A549 treated with AZD9567 at 1 μM for 4 hours (cell line): ENCODE results near the gene GRK1. TPM values are rescaled to one million over a fixed set of nuclear protein-coding genes. Genes with fewer than 3 reads are reported as not detected.

Experiments
- total RNA-seq: library from RNA; stranded (reverse); fragments of 200-300 nt; extraction: Qiagen RNA extraction; gene quantifications from 5 replicates; pipeline ENCODE4 v1.2.3, GENCODE V29; 2022; ENCODE audit not compliant: insufficient read depth

The GRK1 gene
- total RNA-seq: 0.02 to 0.04 TPM (median 0.02 TPM) in 3 of 5 replicates, not detected in the others

DNA sequence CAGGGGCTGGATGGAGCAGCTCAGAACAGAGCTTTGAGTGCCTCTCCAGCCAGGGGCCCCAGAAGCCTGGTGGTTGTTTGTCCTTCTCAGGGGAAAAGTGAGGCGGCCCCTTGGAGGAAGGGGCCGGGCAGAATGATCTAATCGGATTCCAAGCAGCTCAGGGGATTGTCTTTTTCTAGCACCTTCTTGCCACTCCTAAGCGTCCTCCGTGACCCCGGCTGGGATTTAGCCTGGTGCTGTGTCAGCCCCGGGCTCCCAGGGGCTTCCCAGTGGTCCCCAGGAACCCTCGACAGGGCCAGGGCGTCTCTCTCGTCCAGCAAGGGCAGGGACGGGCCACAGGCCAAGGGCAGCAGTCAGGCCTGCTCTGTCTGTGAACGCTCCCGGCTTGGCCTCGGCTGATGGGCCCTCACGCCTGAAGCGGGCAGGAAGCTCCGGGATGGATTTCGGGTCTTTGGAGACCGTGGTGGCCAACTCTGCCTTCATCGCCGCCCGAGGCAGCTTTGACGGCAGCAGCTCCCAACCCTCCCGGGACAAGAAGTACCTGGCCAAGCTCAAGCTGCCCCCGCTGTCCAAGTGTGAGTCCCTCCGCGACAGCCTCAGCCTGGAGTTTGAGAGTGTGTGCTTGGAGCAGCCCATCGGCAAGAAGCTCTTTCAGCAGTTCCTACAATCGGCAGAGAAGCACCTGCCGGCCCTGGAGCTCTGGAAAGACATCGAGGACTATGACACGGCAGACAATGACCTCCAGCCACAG, at the start of gene GRK1:
GRK1 (plus strand) TSS at position 269 of the 751 bp plus-strand sequence; CDS start at position 437, 168 bp downstream.

DNA sequence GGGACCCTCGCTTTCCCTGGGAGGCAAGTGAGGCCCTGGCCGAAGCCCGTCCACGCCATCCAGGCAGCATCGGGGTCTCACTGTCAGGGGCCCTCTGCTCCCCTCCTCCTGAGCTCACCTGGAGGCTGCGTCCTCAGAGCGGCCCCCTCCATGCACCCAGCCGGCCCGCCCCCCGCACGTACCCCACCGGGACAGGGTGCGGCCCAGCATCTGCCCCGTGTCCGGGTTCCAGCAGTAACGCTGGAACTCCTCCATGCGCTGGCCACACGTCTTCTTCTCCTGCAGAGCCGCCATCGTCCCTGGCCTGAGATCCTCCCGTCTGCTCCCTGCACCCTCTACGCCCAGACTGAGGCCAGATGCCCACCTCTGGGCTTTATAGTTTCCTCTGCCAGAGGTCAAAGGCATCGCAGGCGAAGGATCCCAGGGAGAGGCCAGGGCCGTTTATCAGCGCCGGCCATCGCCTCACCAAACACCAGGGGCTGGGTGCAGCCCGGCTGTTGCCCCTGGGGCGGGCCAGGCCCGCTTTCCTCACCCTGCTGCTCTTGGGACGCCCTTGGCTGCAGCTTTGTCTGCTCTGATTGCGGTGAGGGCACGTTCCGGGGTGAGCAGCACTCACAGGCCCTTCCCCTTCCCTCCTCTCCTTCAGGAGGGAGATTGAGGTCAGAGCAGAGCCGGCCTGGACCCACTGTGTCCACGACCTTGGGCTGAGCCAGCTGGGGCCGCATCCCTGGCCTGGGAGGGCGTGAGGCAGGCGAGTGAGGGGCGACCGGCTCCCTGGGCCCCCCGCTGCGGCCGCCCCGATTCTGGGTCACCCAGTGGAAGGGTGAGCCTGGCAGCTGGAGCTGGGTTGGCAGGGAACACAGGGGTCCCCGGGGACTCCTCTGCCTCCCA, 8.9 kb upstream of the GRK1 start, which contains the start of gene ATP4B:
ATP4B (minus strand) TSS at position 348 of the 891 bp plus-strand sequence; CDS start at position 294, 54 bp downstream.

DNA sequence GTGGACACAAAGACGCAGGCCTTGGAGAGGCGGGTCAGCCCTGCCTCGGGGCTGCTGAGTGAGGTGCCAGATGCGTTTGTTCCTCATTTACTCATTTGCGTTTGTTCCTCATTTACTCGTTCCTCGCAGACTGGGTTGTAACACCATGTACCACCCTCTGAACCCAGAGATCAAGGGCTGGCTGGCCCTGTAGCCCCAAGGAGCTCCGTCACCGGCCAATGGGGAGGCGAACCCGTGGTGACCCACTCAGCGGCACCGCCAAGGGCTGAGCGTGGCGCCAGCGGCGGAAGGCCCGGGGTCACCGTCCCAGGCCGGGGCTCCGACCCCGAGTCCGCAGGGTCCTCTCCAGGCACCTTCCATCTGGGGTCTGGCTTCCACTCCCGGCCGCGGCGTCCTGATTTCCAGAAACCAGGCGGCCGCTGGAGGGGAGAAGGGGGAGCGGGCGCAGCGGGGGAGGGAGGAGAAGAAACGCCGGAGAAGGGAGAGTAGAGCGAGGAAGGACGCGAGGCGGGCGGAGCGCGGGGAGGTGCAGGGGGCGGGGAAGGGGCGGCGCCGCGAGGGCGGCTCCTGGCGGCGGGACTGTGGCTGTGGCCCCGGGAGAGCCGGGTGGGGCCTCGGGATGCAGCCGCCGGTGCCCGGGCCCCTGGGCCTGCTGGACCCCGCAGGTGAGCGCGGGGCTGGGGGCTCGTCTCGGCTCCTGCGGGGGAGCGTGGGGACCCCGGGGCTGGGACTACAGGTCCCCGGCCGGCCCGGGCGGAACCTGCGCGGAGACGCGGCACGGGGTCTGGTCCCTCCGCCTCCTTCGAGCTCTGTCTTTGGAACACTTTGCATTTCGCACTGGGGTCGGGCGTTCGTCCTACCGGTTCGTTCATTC, 91.9 kb downstream of the GRK1 start, which contains the start of gene TMEM255B:
TMEM255B (plus strand) TSS at position 576 of the 874 bp plus-strand sequence; CDS start at position 620, 44 bp downstream.

Other genes starting within 250 kb of the GRK1 start
- 12.0 to 18.8 TPM (median 13.5 TPM) in 5 replicates for gene ADPRHL1, start 213.7 kb upstream of the GRK1 start, total RNA-seq
- 7.1 to 13.5 TPM (median 12.0 TPM) in 5 replicates for gene DCUN1D2, start 176.5 kb upstream of the GRK1 start, total RNA-seq
- gene TFDP1, start 82.5 kb upstream of the GRK1 start, total RNA-seq: 98.2 to 112 TPM (median 107 TPM) in 5 replicates
- not detected in 5 replicates for gene ATP4B, start 9.0 kb upstream of the GRK1 start, total RNA-seq
- gene TMEM255B, start 92.0 kb downstream of the GRK1 start, total RNA-seq: 0.79 to 1.1 TPM (median 0.90 TPM) in 4 of 5 replicates, not detected in the other
- gene GAS6, start 196.9 kb downstream of the GRK1 start, total RNA-seq: 6.9 to 9.7 TPM (median 9.4 TPM) in 5 replicates